ENCODE results near the gene PLSCR5.

Gene PLSCR5

GRCh38 chr3:146543461-146544001 lies 61.6 kb downstream of the PLSCR5 start:
- DNase-seq = peak; percentile 33

GRCh38 chr3:146542978-146543377 lies 62.2 kb downstream of the PLSCR5 start:
- no peak for DNase-seq

GRCh38 chr3:146542179-146542578 lies 63.0 kb downstream of the PLSCR5 start:
- no peak for DNase-seq

- no peak for DNase-seq
These were observed 64.2 kb downstream of the PLSCR5 start for GRCh38 chr3:146540978-146541377.

GRCh38 chr3:146540236-146540635 lies 64.9 kb downstream of the PLSCR5 start:
- no peak for DNase-seq

DNA sequence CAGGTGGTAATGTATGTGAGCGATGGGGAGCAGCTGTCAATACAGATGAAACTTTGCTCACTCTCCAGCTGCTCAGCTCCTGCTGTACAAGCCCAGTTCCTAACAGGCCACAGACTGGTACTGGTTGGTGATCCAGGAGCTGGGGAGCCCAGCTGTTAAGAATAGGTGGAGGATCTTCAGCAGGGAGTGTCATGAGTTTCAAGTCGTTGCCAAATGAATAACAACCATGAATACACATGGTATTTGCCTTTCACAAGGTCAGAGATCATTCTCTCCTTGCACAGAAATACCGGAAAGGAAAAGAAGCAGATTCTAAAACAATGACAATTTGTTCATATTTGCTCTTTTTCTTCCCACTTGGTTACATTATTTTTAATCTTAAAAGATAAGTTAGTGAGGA lies 65.8 kb downstream of the PLSCR5 start:
- no peak for DNase-seq

DNA sequence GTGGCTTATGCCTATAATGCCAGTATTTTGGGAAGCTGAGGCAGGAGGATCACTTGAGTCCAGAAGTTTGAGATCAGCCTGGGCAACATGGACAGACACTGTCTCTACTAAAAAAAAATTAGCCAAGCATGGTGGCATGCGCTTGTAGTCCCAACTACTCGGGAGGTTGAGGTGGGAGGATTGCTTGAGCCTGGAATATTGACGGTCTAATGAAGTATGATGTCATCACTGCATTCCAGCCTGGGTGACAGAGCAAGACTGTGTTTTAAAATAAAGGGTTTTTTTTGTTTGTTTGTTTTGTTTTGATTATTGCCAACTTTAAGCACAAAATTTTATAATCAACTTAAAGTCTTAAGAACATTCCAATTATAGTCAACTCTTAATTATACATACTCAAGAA lies 67.5 kb downstream of the PLSCR5 start:
- DNase-seq = no peak

- no peak for DNase-seq
These were observed 68.5 kb downstream of the PLSCR5 start for GRCh38 chr3:146536681-146537080.

Data from KG1 (cell line).